HG03103 (cell line): ENCODE data around the gene POLR2L.

Experiments
- ATAC-seq: cut with Tn5 transposase; IDR thresholded peaks from one replicate; pipeline ENCODE4 v1.9.1; 2021; ENCODE audit warnings: low read depth; ENCODE audit not compliant: unreplicated experiment

The POLR2L gene

DNA sequence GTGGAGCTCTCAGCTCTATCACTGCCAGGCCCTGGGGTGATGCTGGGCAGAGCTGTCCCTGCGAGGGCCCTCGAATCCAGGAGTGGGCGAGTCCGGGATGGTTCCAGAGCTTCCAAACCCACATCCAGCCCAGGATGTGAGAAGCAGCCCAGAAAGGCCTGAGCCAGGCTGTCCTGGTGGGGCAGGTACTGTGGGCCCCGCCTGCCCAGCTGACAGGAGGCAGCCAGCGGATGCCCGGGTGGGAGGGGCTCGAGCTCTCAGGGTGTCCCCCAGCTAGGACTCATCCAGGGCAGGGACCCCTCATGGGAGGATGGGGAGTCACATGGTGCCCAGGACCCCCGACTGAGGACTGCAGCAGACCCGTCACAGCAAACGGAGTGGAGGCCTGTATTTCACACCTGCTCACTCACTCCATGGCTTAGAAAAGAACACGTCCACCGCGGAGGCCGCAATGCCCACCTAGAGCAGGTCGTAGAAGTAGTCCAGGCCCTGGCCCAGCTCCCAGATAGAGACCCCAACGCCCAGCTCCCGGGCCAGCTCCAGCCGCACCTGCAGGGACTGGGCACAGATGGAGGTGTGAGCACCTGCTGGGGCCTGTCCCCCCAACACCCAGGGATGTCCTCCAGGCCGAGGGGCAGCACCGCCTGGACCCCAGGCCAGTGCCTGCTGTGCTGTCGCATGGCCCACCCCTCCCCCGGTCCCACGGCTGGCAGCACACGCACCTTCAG, 27.2 kb upstream of the POLR2L start:
- no peak for ATAC-seq

DNA sequence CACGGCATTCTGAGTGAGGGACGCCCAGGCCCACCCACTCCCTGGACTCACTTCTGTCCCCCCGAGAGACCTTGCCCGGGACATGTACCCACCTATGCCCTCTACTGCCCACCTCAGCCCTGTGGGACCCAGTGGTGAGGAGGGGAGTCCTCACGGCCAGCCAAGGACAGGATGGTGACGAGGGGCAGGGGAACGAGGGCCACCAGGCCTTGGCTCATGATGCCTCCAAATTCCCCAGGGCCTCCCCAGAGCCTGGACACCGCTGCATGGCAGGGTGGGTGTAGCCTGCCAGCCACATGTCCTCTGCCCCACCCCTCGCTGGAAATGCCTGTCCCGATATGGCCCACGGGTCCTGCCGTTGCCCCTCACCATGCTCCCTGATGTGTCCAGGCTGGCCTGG, 26.5 kb upstream of the POLR2L start:
- no peak for ATAC-seq

DNA sequence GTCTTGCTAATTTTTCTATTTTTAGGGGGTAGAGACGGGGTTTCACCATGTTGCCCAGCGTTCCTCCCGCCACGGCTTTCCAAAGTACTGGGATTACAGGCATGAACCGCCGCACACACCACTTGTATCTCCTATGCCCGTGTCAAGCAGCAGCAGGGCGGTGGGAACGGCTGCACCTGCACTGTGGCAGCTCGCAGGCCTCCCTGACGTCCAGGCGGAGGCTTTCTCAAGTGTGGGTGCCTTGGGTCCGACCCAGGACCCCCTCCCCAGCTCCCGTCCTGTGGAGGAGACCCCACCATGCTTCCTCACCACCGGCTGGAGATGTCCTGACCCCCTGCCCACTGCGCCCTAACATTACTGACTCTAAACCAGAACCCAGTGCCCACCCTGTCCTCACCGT, 26.1 kb upstream of the POLR2L start:
- no peak for ATAC-seq

DNA sequence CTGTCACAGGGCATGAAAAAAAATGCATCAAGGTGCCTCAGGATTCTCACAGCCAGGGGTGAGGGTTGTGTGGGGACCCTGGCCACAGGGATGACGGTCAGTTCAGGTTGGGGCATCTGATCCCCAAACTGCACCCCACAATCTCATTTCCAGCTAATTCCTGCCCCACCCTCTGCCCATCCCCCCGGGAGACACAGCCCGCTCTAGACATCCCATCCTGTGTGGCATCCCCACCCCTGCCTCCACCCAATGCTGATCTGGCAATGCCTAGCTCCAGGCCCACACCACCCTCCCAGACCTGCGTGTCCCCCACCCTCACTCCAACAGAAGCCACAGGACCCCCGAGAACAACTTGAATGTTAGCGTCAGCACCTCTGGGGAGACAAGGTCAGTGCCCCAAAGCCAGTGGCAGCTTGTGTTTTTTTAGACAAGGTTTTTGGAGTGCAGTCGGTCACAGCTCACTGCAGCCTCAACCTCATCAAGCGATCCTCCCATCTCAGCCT, 25.6 kb upstream of the POLR2L start:
- ATAC-seq: no peak

DNA sequence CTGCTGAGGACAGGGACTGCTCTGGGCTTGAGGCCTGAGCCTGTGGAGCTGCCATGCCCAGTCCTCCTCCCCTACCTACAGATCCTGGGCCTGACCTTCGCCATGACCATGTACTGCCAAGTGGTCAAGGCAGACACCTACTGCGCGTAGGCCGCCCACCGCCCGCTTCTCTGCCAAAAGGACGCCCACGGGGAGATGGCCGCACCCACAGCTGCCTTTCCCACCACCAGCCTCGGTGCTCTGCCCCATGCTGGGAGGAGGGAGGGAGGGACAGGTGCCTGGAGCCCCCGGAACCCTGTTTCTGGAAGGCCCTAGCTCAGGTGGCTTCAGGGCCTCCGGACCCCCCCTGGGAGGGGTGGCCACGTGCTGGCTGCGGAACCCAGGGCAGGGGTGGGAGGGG, 24.2 kb upstream of the POLR2L start:
- ATAC-seq: no peak

DNA sequence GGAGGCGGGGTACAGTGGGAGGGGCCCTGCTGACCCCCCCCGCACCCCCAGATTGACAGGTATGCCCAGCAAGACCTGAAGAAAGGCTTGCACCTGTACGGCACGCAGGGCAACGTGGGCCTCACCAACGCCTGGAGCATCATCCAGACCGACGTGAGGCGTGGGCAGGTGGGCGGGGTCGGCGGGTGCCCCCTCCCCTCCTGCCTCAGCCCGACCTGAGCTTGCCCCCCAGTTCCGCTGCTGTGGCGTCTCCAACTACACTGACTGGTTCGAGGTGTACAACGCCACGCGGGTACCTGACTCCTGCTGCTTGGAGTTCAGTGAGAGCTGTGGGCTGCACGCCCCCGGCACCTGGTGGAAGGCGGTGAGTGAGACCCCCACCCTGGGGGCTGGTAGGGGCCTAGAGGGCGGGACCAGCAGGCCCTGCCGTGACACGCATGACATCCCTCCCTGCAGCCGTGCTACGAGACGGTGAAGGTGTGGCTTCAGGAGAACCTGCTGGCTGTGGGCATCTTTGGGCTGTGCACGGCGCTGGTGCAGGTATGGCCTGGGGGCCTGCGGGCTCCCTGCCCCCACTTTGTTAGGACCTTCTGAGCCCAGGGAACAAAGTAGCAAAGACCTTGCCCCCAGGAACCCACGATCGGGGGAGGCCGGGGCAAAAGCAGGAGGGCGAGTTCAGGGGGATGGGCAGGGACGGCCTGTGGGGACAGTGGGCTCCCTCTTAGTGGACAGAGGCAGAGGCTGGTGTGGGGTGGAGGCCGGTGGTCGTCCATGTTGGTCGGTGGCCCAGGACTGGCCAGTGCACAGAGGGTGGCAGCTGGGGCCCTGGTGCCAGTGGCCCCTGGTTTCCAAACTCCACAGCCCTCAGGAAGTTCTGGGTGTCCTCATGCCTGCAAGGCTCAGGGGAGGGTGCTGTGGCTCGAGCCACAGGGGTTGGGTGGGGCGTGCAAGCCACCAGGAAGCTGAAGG, 23.4 kb upstream of the POLR2L start:
- no peak for ATAC-seq

DNA sequence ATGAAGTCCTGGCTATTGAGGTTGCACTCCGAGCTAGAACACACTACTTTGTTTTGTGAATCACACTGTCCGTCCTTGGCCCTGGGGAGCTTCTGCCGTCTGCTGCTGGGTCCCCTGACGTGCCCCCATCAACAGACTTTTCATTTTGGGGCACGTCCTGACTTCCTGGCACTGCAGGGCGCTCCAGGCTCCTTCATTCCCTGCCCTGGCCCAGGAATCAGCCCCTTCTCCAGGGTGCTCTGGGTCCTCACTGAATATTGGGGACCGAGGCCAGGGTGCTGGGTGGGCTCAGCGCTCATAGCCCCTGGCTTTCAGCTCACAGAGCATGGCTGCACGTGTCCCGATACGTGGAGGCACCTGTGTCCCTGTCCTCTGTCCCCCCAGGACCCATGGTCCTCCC, 22.6 kb upstream of the POLR2L start:
- no peak for ATAC-seq

DNA sequence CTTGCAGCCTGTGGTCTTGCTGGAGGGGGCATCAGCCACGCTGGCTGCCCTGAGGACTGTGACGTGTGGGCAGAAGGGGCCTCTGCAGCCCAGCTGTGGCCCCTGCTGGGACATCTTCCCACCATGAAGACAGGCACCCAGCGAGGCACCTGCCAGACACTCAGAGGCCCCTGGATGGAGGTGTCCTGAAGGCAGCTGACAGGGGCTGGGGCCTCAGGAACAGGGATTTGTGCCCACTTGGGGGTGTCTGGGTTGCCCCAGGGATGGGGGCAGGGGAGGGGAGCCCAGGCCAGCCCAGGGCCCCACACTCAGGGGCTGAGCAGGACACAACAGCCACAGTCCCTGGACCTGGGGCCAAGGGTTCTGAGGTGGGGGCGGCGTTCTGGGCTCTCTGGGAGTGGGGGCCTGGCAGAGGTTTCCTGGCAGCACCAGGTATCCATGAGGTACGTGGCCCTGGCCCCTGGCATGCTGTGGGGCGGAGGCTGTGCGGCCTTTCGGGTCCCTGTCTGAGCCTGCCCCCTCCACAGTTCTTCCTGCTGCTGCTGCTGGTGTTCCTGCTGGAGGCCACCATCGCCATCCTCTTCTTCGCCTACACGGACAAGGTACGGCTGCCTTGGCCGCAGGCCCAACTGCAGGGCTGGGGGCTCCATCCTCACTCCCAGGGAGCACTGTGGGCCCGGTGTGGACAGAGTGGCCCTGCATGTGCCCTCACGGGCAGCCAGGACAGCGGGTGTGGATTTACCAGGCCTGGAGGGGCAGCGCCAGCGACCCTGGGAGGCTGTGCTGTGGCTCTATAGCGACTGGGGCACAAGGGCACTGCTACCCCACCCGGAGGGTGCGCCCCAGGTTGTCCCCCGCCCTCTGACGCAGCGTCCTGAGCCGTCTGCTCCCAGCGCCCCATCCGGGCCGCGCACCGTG, 21.8 kb upstream of the POLR2L start:
- no peak for ATAC-seq

DNA sequence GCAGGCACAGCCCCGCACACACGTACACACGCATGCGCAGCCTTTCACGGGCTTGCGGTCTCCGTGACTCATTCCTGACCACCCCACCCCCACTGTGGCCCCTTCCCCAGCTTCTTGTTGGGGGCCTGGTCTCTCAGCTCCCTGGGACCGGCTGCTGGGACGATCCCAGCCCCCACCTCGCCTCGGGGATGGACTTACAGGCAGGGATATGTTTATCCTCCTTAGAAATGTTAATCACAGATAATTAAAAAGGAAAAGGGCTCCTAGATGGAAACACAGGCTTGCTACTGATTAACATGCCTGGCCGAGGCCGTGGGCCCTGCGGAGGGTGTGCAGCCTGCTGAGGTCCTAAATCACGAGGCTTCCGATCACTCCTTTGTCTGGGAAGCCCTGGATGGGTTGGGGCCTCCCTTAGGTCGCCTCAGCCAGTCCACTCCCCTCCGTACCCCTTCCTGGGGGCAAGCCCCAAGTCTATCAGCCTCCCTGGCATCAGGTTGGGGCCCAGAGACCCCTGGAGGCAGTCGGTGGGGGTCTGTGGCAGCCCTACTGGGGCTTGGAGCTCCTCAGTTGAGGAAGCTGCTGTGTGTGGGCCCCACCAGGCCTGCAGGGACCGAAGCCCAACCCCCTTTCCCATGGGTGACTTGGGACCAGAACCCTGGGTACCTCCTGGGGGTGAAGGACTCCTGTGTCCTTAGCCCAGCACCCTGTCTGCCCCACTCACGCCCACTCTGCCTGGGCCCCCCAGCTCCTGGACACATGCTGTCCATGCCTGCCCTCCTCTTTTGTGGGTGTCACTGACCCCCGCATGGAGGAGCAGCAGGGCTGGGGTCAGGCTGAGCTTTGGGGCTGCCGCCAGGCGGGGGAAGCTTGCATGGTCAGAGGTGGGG, 20.9 kb upstream of the POLR2L start:
- no peak for ATAC-seq

DNA sequence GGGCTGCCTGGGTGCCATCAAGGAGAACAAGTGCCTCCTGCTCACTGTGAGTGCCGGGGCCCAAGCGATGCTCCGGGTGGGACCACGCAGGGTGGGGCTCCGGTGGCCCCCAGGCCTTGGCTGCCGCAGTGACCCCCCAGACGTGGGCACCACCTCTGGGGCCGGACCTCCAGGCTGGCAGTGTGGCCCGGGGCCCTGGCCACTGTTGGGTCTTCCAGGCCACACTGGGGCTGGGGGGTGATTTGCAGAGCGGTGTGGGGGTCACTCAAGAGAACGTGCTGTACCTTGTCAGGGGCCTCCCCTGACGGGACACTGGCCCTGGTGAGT, 20.3 kb upstream of the POLR2L start:
- no peak for ATAC-seq

DNA sequence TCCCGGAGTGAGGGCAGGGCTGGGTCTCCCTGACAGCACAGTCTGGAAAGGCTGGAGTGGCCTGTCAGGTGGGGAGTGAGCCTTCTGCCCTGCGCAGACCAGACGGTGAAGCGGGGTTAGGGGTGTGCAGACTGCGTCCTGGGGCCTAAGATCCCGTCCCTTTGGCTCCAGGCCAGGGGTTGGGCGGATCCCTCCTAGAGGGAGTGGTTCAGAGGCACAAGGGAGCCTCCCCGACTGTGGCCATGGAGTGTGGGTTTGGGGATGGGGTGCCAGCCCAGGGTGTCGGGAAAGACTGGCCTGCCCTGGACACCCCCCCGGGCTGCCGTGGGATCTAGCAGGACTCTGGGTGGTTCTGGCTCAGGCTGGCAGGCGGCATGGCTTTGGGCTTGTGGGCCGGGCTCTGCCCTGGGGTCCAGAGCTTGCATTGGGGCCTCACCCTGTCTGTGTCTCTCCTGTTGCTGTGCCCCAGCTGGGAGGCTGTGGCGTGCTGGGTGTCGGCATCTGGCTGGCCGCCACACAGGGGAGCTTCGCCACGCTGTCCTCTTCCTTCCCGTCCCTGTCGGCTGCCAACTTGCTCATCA, 19.8 kb upstream of the POLR2L start:
- ATAC-seq: no peak

DNA sequence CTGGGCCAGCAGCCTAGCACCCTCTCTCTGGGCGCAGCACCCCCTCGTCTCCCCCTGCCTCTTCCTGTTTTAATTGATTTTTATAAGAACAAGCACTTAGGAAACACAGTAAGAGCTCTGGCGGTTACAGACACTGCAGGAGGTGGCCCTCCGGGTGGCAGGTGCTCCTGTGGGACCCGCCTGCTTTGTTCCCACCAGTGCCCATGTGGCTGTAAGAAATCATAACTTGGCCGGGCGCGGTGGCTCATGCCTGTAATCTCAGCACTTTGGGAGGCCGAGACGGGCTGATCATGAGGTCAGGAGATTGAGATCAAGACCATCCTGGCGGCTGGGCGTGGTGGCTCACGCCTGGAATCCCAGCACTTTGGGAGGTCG, 18.8 kb upstream of the POLR2L start:
- no peak for ATAC-seq

DNA sequence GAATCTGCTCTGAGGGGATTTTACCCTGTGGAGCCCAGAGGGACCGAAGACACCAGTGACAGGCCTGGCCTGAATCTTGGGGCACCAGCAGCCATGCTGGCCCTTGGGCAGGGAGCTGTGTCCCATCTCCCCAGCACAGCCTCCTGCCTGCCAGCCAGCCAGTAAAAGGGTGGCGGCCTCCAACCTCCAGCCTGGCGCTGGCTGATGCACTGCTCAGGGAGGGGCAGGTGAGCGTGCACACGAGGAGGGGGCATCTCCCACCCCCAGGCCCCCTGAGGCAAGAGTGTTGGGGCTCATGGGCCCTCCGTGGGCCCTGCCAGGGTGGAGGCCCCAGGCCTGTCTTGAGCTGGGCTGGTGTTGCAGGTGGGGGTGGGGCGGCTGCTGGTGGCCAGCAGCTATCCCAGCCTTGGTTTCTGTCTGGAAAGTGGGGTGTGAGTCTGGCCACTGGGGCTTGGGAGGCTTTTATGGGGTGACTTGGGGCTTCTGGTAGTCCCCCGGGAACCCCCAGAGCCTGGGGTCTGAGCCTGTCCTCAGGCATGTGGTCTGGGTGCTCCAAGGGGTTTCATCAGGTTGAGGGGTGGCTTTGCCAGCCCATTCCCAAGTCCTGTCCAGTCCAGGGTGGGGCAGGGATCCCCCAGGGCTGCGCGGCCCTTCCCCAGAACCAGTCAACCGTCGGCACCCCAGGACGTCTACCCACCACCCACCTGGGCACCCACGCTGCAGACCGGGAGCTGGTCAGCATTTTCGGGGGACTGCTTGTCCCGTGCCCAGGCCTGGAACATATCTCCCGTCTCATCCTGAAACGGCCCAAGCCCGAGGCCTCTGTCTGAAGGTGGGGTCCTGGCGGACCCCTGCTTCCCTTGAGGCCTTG, 18.1 kb upstream of the POLR2L start:
- no peak for ATAC-seq

DNA sequence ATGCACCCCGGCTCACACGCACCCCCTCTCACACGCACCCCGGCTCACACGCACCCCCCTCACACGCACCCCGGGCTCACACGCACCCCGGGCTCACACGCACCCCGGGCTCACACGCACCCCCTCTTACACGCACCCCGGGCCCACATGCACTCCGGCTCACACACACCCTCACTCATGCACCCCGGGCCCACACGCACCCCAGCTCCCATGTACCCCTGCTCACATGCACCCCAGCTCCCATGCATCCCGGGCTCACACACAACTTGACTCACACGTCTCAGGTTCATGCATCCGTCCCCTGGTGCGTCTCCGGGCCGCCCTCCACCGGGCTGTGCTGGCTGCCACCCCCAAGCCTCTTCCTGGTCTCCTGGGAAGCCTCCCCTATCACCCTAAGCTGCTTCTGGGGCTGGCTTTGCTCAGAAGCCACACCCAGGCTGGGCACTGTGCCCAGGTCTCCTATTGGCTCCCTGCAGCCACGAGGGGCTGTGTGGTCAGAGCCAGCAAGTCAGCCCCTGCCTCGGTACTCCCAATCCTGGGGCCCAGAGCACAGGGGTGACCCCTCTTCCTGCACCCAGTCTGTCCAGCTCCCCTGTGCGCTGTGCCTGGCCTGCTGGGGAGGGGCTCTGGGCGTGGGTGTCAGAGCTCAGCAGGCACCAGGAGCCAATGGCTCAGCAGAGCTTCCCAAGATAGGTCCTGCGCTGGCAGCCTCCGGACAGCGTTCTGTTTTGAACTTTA, 17.2 kb upstream of the POLR2L start:
- no peak for ATAC-seq

DNA sequence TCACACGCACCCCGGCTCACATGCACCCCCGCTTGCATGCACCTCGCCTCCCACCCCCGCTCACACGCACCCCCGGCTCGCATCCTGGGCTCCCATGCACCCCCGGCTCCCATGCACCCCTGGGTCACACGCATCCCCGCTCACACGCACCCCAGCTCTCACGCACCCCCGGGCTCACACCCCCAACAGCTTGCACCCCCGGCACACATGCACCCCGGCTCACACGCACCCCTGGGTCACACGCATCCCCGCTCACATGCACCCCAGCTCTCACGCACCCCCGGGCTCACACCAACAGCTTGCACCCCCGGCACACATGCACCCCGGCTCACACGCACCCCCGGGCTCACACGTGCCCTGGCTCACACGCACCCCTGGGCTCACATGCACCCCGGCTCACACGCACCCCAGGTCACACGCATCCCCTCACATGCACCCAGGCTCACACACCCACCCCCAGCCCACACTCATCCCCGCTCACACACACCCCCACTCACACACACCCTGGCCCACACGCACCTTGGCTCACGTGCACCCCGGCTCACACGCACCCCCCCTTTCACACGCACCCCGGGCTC, 16.5 kb upstream of the POLR2L start:
- ATAC-seq: no peak

DNA sequence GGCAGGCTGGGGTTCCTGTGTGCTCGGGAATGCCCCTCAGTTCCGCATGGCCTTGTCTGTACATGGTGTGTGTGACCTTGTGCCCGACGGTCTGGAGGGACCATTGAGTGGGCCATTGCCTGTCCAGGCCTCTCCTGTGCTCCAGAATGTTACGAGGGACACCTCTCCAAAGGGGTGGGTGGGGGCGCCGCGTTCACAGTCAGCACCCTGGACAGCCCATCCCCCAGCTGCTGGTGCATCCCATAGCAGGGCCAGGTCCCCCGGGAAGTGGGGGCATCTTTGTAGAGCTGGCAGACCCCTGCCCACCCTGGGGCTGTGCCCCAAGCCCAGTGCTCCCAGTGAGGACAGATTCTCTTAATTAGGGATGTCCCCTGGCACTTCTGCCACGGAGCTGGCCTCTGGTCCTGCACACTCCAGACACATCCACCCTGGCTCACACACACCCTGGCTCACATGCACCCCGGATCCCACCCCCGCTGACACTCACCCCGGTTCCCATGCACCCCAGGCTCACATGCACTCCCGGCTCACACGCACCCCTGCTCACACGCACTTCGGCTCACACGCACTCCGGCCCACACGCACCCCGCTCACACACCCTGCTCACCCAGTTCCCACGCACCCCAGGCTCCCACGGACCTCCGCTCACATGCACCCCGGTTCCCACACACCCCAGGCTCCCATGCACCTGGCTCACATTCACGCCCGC, 15.9 kb upstream of the POLR2L start:
- ATAC-seq: no peak

DNA sequence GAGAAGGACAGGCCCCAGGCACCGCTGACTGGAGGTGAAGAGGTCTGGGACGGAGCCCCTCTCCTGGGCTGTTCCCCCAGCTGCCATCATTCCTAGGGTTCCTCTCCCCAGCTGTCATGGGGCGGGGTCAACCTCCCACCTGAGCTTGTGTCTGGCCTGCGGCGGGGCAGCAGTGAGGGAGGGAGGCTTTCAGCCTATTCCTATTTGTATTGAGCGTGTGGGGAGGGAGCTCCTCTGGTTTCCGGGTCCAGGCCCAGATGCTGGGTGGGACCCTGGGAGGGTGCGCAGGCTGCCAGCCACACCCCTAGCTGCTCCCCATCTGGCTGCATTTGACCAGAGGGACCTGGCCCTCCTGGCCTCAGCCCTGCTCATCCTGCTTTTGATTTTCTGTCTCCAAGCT, 14.1 kb upstream of the POLR2L start:
- ATAC-seq: no peak
